Measurements from ENCODE around the gene COG5. TPM values are rescaled to one million over a fixed set of nuclear protein-coding genes. Genes with fewer than 3 reads are reported as not detected.

Gene COG5
- total RNA-seq, 1 donor from 2014 or later: 47.8 TPM

GRCh38 chr7:107154826-107155225 lies 408.9 kb downstream of the COG5 start:
- no peak for DNase-seq

- DNase-seq: no peak
These were observed 411.7 kb downstream of the COG5 start for GRCh38 chr7:107152011-107152410.

Small RNA genes lying within 50 kb of the gene (small RNA-seq; reads per million reads assigned to genes)
- gene AC002381.1 (ENCODE audit: low replicate concordance): not detected
- gene RF01233 (ENCODE audit: low replicate concordance): not detected

Other genes with a start within 250 kb of the COG5 start
- gene GPR22, start 93.9 kb downstream of the COG5 start, total RNA-seq: 0.20 TPM
- 7.4 TPM for gene DUS4L, start 51 bp upstream of the COG5 start, total RNA-seq
- gene BCAP29, start 16.3 kb upstream of the COG5 start, total RNA-seq: 43.4 TPM
- gene SLC26A4, start 96.9 kb upstream of the COG5 start, total RNA-seq: 1.1 TPM
- gene CBLL1, start 180.2 kb upstream of the COG5 start, total RNA-seq: 16.0 TPM
- not detected for gene SLC26A3, start 239.3 kb upstream of the COG5 start, total RNA-seq